Neural cell (in vitro differentiated cells): ENCODE results near the gene NUCB1.

Experiments used
- CTCF ChIP-seq: fragments of 450-650 bp; IDR thresholded peaks from 2 replicates; pipeline ENCODE4 v1.5.1; 2014; ENCODE audit warnings: antibody characterized with exemption, mild to moderate bottlenecking, moderate library complexity; ENCODE audit not compliant: poor library complexity, severe bottlenecking
- EP300 ChIP-seq: fragments of 450-650 bp; conservative IDR thresholded peaks from 2 replicates; pipeline ENCODE4 v1.6.1; 2014; ENCODE audit warnings: antibody characterized with exemption, mild to moderate bottlenecking, moderate library complexity; ENCODE audit not compliant: poor library complexity, severe bottlenecking
- POLR2AphosphoS5 ChIP-seq: IDR thresholded peaks from 2 replicates; pipeline ENCODE4 v1.6.1; 2012
- RAD21 ChIP-seq: fragments of 450-650 bp; conservative IDR thresholded peaks from 2 replicates; pipeline ENCODE4 v1.6.1; 2014; ENCODE audit warnings: antibody characterized with exemption, mild to moderate bottlenecking, moderate library complexity
- SMC3 ChIP-seq: fragments of 450-650 bp; conservative IDR thresholded peaks from 2 replicates; pipeline ENCODE4 v1.6.1; 2014; ENCODE audit warnings: antibody characterized with exemption, mild to moderate bottlenecking, moderate library complexity; ENCODE audit not compliant: poor library complexity
- TAF1 ChIP-seq: IDR thresholded peaks from 2 replicates; pipeline ENCODE4 v1.6.1; 2012; ENCODE audit warnings: low read depth
- TF ChIP-seq, protein P1 (sequence below): IDR thresholded peaks from 2 replicates; pipeline ENCODE4 v1.6.1; 2012; ENCODE audit warnings: borderline replicate concordance

GRCh38 chr19:48866692-48867091 lies 33.4 kb upstream of the NUCB1 start:
- TF ChIP-seq RAD21 (no peak), CTCF (no peak), SMC3 (no peak), POLR2AphosphoS5 (no peak), TAF1 (no peak), EP300 (no peak)
- TF ChIP-seq, protein P1, sequence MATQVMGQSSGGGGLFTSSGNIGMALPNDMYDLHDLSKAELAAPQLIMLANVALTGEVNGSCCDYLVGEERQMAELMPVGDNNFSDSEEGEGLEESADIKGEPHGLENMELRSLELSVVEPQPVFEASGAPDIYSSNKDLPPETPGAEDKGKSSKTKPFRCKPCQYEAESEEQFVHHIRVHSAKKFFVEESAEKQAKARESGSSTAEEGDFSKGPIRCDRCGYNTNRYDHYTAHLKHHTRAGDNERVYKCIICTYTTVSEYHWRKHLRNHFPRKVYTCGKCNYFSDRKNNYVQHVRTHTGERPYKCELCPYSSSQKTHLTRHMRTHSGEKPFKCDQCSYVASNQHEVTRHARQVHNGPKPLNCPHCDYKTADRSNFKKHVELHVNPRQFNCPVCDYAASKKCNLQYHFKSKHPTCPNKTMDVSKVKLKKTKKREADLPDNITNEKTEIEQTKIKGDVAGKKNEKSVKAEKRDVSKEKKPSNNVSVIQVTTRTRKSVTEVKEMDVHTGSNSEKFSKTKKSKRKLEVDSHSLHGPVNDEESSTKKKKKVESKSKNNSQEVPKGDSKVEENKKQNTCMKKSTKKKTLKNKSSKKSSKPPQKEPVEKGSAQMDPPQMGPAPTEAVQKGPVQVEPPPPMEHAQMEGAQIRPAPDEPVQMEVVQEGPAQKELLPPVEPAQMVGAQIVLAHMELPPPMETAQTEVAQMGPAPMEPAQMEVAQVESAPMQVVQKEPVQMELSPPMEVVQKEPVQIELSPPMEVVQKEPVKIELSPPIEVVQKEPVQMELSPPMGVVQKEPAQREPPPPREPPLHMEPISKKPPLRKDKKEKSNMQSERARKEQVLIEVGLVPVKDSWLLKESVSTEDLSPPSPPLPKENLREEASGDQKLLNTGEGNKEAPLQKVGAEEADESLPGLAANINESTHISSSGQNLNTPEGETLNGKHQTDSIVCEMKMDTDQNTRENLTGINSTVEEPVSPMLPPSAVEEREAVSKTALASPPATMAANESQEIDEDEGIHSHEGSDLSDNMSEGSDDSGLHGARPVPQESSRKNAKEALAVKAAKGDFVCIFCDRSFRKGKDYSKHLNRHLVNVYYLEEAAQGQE, result no peak
